ENCODE data around the gene DNAI4. TPM values are rescaled to one million over a fixed set of nuclear protein-coding genes. Genes with fewer than 3 reads are reported as not detected.

The DNAI4 gene
- total and polyA plus RNA-seq, 2 of the 4 experiments (the other 2 are of a cell fraction), result 0.63 to 1.6 TPM

DNA sequence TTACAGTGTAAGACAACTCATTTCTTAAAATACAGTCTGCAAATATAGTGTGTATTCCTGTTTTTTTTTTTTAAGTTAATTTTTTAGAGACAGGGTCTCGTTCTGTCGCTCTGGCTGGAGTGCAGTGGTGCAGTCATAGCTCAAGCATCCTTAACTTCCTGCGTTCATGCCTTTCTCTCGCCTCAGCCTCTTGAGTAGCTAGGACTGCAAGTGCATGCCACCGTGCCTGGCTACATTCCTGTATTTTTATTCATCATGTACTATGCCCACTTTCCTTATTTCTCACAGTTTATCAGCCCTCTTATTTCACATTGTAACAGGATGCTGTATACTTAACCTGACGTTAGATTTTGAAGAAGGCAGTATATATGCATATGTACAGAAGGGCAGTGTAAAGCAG is 26.9 kb upstream of the DNAI4 start:
- no peak overlapping the region for H3K4ac ChIP-seq (ENCODE audit: low read depth, low read length)
- H2AK5ac ChIP-seq (ENCODE audit: low read depth, low read length), result no peak overlapping the region
- dilution Hi-C loops (cut with HindIII; ENCODE audit: low sequenced_read_pairs, unreplicated experiment) (no loop called here), intact Hi-C loops (cut with micrococcal nuclease) (no loop called here), in situ Hi-C loops (cut with MboI; ENCODE audit: low sequenced_read_pairs) (no loop called here)
- ChIA-PET POLR2A (ENCODE audit: unreplicated experiment) (no interaction called here), CTCF (interaction anchor here (0.5 kb wide), 1 partner anchor 10 kb away, joined by 3 read pairs; no protein-coding TSS in a partner anchor)
- H3K9ac ChIP-seq (ENCODE audit: low read depth, low read length), result no peak overlapping the region
- no peak for TF ChIP-seq MAZ (IDR thresholded peaks at IDR 0.05; ENCODE audit: borderline replicate concordance, low read depth, low read length)
- no peak for TF ChIP-seq MXI1 (IDR thresholded peaks at IDR 0.05; ENCODE audit: borderline replicate concordance, low read depth, low read length)
- TF ChIP-seq, protein P1, sequence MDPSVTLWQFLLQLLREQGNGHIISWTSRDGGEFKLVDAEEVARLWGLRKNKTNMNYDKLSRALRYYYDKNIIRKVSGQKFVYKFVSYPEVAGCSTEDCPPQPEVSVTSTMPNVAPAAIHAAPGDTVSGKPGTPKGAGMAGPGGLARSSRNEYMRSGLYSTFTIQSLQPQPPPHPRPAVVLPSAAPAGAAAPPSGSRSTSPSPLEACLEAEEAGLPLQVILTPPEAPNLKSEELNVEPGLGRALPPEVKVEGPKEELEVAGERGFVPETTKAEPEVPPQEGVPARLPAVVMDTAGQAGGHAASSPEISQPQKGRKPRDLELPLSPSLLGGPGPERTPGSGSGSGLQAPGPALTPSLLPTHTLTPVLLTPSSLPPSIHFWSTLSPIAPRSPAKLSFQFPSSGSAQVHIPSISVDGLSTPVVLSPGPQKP (IDR thresholded peaks at IDR 0.05; ENCODE audit: borderline replicate concordance, low read depth, low read length), result no peak
- no peak for TF ChIP-seq BHLHE40 (IDR thresholded peaks at IDR 0.05; ENCODE audit: low read depth, low read length)
- TF ChIP-seq CEBPB (IDR thresholded peaks at IDR 0.05; ENCODE audit: low read depth, low read length), result no peak
- no peak for TF ChIP-seq RCOR1 (IDR thresholded peaks at IDR 0.05; ENCODE audit: insufficient replicate concordance, low read length)
- no peak overlapping the region for H3K56ac ChIP-seq (ENCODE audit: extremely low read depth, insufficient read depth, low read length)
- BruUV-seq (replicated peaks), result no TSS peak
- H2AK9ac ChIP-seq (replicated peaks; ENCODE audit: low read depth, low read length, poor library complexity), result no peak overlapping the region
- H2BK15ac ChIP-seq (ENCODE audit: low read depth, low read length), result no peak overlapping the region
- peaks cover 4% of the 10 kb centered on the region for H3K9me1 ChIP-seq (ENCODE audit: insufficient read depth, low read length)
- peak overlapping the region; percentile 27; the same call in 1 of the 2 replicates for H3K27ac ChIP-seq (ENCODE audit: insufficient read depth, low read length)
- H2BK120ac ChIP-seq (ENCODE audit: low read depth, low read length), result no peak overlapping the region
- H3K18ac ChIP-seq (ENCODE audit: low read depth, low read length), result no peak overlapping the region
- WGBS, 2 experiments (ENCODE audit: extremely low coverage in 2 of 2, insufficient read length in 1 of 2), result 20% methylated on average over 1 of the region's 6 CpGs; no CpG with 5 or more reads in 1 of the 2 experiments
- H2AFZ ChIP-seq (replicated peaks; ENCODE audit: low read length, poor library complexity), result no peak overlapping the region
- H2BK20ac ChIP-seq (ENCODE audit: low read depth, low read length), result no peak overlapping the region
- peaks cover 13% of the 10 kb centered on the region; the same call in 1 of the 2 replicates for H4K20me1 ChIP-seq (ENCODE audit: insufficient read depth, low read length)
- H3K4me3 ChIP-seq (ENCODE audit: insufficient read depth, low read depth, low read length), result no peak overlapping the region
- peak; percentile 92 for ATAC-seq (ENCODE audit: low read depth)
- H3K4me2 ChIP-seq (ENCODE audit: low read depth, low read length), result no peak overlapping the region
- H3K4me1 ChIP-seq (ENCODE audit: control insufficient read depth, insufficient read depth, low read length), result peaks cover 1% of the 10 kb centered on the region; the same call in 1 of the 2 replicates
- DNase-seq, result peak; percentile 90
- H3K14ac ChIP-seq (replicated peaks; ENCODE audit: low read depth, low read length), result no peak overlapping the region
- H4K5ac ChIP-seq (ENCODE audit: low read depth, low read length), result no peak overlapping the region
- H3K36me3 ChIP-seq (ENCODE audit: control insufficient read depth, insufficient read depth, low read length), result peaks cover 25% of the 10 kb centered on the region
- no peak overlapping the region for H4K91ac ChIP-seq (ENCODE audit: insufficient read depth, low read depth, low read length)
- H2BK5ac ChIP-seq (ENCODE audit: low read depth, low read length, poor library complexity, severe bottlenecking), result peak overlapping the region; percentile 55
- H3K79me1 ChIP-seq (ENCODE audit: low read depth in 1 of 2, low read length in 2 of 2), result peaks cover 28 to 45% of the 10 kb centered on the region in 2 experiments
- H3K23ac ChIP-seq (ENCODE audit: low read depth, low read length), result no peak overlapping the region
- no peaks in the 10 kb centered on the region for H3K9me3 ChIP-seq (ENCODE audit: control insufficient read depth, insufficient read depth, low read length)
- peak overlapping the region in 1 of 2 experiments; percentile 48; a peak in 1 of 4 replicates for H4K8ac ChIP-seq (ENCODE audit: low read depth in 2 of 2, low read length in 2 of 2)
- H3K27me3 ChIP-seq (ENCODE audit: control insufficient read depth, insufficient read depth, low read length), result no peaks in the 10 kb centered on the region

All from IMR-90 (cell line).